Fibroblast of lung (primary cell): Measurements from ENCODE around the gene NAPB. TPM values are rescaled to one million over a fixed set of nuclear protein-coding genes. Genes with fewer than 3 reads are reported as not detected.

ENCODE experiments used
- DNase-seq, 2 donors: peaks; one replicate each; pipeline versions ENCODE4 v3.0.0 to v3.0.0-alpha.2; 2010; ENCODE audit warnings: low read depth in 2 of 2
- H2AFZ ChIP-seq: 2 replicates; pipeline ENCODE4 v1.5.1; 2012; ENCODE audit warnings: low read length, control low read depth, inconsistent platforms
- H3K27ac ChIP-seq: 2 replicates; pipeline ENCODE4 v1.5.1; 2011; ENCODE audit warnings: low read length, control low read depth; ENCODE audit not compliant: insufficient read depth
- H3K27me3 ChIP-seq: 2 replicates; pipeline ENCODE4 v1.5.1; 2011; ENCODE audit warnings: mild to moderate bottlenecking, low read length; ENCODE audit not compliant: control insufficient read depth, insufficient read depth
- H3K36me3 ChIP-seq: 2 replicates; pipeline ENCODE4 v1.5.1; 2011; ENCODE audit warnings: low read length; ENCODE audit not compliant: control insufficient read depth, insufficient read depth
- H3K4me1 ChIP-seq: 2 replicates; pipeline ENCODE4 v1.5.1; 2011; ENCODE audit warnings: low read length; ENCODE audit not compliant: control insufficient read depth, insufficient read depth; ENCODE audit errors: extremely low read depth
- H3K4me2 ChIP-seq: 2 replicates; pipeline ENCODE4 v1.5.1; 2011; ENCODE audit warnings: low read length, control low read depth; ENCODE audit not compliant: insufficient read depth; ENCODE audit errors: extremely low read depth
- H3K4me3 ChIP-seq, 4 experiments: fragments of 200-600 bp in 1 of 4; sonication (generic) in 1 of 4; replicated peaks in 1 of 4; 2 replicates each; pipeline ENCODE4 v1.5.1; 2011 to 2016; ENCODE audit warnings: low read length in 4 of 4, low read depth in 3 of 4, mild to moderate bottlenecking in 3 of 4, control low read depth in 2 of 4, inconsistent platforms in 1 of 4, mixed read lengths in 1 of 4; ENCODE audit not compliant: insufficient read depth in 1 of 4; ENCODE audit errors: control extremely low read depth in 1 of 4
- H3K79me2 ChIP-seq: 2 replicates; pipeline ENCODE4 v1.5.1; 2012; ENCODE audit warnings: mild to moderate bottlenecking, low read length, inconsistent platforms; ENCODE audit not compliant: control insufficient read depth, insufficient read depth
- H3K9ac ChIP-seq: 2 replicates; pipeline ENCODE4 v1.5.1; 2011; ENCODE audit warnings: mild to moderate bottlenecking, low read length, control low read depth; ENCODE audit not compliant: insufficient read depth
- H3K9me3 ChIP-seq: 2 replicates; pipeline ENCODE4 v1.5.1; 2012; ENCODE audit warnings: low read depth, low read length; ENCODE audit not compliant: control insufficient read depth, insufficient read depth
- H4K20me1 ChIP-seq: 2 replicates; pipeline ENCODE4 v1.5.1; 2011; ENCODE audit warnings: low read length; ENCODE audit not compliant: control insufficient read depth, insufficient read depth; ENCODE audit errors: extremely low read depth
- EZH2 ChIP-seq: IDR thresholded peaks from 2 replicates; pipeline ENCODE4 v1.5.1; 2012; ENCODE audit warnings: low read length, control low read depth, mild to moderate bottlenecking; ENCODE audit errors: missing control alignments
- polyA plus RNA-seq, 2 donors: library from polyadenylated mRNA; depleted of rRNA in 1 of 2; stranded (reverse) in 1 of 2; unstranded in 1 of 2; fragments of >200 nt; gene quantifications; 2 replicates each; pipeline ENCODE4 v1.2.1, GENCODE V29; 2011 to 2012; ENCODE audit warnings: missing spikeins in 1 of 2
- total RNA-seq: library from RNA; depleted of rRNA; stranded (reverse); fragments of >200 nt; gene quantifications from 2 replicates; pipeline ENCODE4 v1.2.1, GENCODE V29; 2014
- TF ChIP-seq, protein P1 (sequence below), 2 donors: IDR thresholded peaks in 1 of 2; conservative IDR thresholded peaks in 1 of 2; 1 replicate in 1 of 2; 2 replicates in 1 of 2; pipeline ENCODE4 v1.5.1; 2011 to 2012; ENCODE audit warnings: low read length in 2 of 2, control low read depth in 1 of 2, inconsistent platforms in 1 of 2, low read depth in 1 of 2, mild to moderate bottlenecking in 1 of 2

Gene NAPB
- total and polyA plus RNA-seq, 2 donors (not counting 1 experiment from before 2014, with no cell fraction given), result 5.1 to 12.6 TPM

DNA sequence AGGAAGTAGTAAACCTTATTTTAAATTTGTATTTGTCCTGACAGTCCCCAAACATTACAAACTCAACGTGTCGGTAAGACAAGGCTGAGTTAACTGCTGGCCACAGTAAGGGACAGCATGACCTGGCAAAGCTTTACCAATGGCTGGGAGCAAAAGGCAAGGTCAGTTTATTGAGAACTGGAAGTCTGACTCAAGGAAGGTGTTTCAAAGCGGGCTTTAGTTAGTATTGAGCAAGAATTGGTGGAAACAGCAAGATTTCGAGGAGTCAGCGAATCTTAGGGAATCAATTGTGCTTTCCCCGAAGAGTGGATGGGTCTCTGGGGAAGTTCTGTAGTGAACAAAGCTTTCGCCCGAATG, 60.2 kb downstream of the NAPB start:
- DNase-seq, result peak in 1 of 2 donors; percentile 44
- peak overlapping the region; percentile 98 for H3K4me2 ChIP-seq
- H3K9me3 ChIP-seq, result no peaks in the 10 kb centered on the region
- TF ChIP-seq, protein P1, sequence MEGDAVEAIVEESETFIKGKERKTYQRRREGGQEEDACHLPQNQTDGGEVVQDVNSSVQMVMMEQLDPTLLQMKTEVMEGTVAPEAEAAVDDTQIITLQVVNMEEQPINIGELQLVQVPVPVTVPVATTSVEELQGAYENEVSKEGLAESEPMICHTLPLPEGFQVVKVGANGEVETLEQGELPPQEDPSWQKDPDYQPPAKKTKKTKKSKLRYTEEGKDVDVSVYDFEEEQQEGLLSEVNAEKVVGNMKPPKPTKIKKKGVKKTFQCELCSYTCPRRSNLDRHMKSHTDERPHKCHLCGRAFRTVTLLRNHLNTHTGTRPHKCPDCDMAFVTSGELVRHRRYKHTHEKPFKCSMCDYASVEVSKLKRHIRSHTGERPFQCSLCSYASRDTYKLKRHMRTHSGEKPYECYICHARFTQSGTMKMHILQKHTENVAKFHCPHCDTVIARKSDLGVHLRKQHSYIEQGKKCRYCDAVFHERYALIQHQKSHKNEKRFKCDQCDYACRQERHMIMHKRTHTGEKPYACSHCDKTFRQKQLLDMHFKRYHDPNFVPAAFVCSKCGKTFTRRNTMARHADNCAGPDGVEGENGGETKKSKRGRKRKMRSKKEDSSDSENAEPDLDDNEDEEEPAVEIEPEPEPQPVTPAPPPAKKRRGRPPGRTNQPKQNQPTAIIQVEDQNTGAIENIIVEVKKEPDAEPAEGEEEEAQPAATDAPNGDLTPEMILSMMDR (conservative IDR thresholded peaks at IDR 0.05 in 1 of 2, IDR thresholded peaks at IDR 0.05 in 1 of 2; ENCODE audit: low read depth in 1 of 2, low read length in 2 of 2), result no peak
- TF ChIP-seq EZH2, result no peak
- peak overlapping the region; percentile 67 to 86 (median 80) for H3K4me3 ChIP-seq
- peaks cover 38% of the 10 kb centered on the region for H3K79me2 ChIP-seq
- no peak overlapping the region for H2AFZ ChIP-seq
- peak overlapping the region; percentile 93 for H3K27ac ChIP-seq
- H3K27me3 ChIP-seq, result no peaks in the 10 kb centered on the region
- peaks cover 17% of the 10 kb centered on the region for H3K4me1 ChIP-seq
- peak overlapping the region; percentile 99 for H3K9ac ChIP-seq
- peaks cover 5% of the 10 kb centered on the region for H3K36me3 ChIP-seq
- no peaks in the 10 kb centered on the region for H4K20me1 ChIP-seq

DNA sequence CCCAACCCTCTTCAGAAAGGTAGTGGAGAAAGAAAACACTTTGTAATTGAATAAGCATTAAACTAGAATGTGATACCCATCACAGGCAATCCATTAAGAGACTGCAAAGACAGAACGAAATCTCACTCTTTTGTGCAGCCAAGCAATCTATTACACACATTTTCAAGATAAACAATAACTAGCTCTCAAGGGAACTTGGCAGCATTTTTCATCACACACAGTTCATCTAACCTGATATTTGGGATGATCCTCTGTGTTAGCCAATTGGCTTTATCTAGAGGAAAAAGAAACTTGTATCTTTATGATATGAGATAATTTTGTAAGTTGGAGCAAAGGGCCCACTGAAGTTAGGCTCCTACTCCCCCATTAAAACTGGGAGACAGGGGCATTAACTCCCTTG, 60.8 kb downstream of the NAPB start:
- DNase-seq, result no peak
- H3K4me2 ChIP-seq, result no peak overlapping the region

DNA sequence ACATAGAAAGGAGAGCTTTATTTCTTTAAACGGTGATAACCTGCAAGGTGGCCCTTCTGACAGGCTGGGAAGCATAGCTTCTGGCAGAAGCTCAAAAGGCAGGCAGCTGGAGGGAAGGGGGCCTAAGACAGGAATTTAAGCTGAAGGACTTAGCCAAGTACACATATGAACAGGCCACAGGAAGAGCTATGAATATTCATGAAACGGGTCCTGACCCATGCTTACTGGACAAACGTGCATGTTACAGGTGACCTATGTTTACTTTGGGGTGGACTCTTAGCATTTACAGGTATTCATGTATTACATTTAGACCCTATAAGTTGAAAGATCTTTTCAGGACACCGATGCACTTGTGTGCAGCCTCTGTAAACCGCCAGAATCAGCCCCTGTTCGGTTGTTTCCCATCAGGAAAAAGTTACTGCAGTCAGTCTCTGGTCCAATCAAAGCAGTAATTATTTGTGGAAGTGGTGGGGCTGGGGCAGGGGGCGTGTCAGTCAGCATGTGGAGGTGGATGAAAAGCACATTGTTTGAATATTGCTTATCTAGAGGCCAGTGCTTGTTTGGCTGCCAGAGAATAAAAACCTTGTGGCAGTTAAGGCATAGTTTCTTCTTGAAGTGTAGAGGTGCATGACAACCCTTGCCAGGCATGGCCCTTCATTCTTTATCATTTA, 62.2 kb downstream of the NAPB start:
- Histone ChIP-seq H2AFZ (no peak overlapping the region), H3K9ac (no peak overlapping the region), H3K4me1 (peaks cover 17% of the 10 kb centered on the region), H4K20me1 (no peaks in the 10 kb centered on the region), H3K79me2 (peaks cover 18% of the 10 kb centered on the region), H3K27me3 (no peaks in the 10 kb centered on the region), H3K36me3 (no peaks in the 10 kb centered on the region), H3K4me2 (no peak overlapping the region), H3K4me3 (no peak overlapping the region), H3K9me3 (no peaks in the 10 kb centered on the region), H3K27ac (no peak overlapping the region)
- DNase-seq, result no peak
- TF ChIP-seq, protein P1 (conservative IDR thresholded peaks at IDR 0.05 in 1 of 2, IDR thresholded peaks at IDR 0.05 in 1 of 2; ENCODE audit: low read depth in 1 of 2, low read length in 2 of 2), result no peak
- TF ChIP-seq EZH2, result no peak

More for the DNA sequence above, 60.8 kb downstream of the NAPB start:
- no peaks in the 10 kb centered on the region for H3K9me3 ChIP-seq
- H3K9ac ChIP-seq, result no peak overlapping the region
- peaks cover 33% of the 10 kb centered on the region for H3K79me2 ChIP-seq
- peak overlapping the region; percentile 93 for H3K27ac ChIP-seq
- peaks cover 17% of the 10 kb centered on the region for H3K4me1 ChIP-seq
- peaks cover 2% of the 10 kb centered on the region for H3K36me3 ChIP-seq
- H3K27me3 ChIP-seq, result no peaks in the 10 kb centered on the region
- TF ChIP-seq, protein P1 (conservative IDR thresholded peaks at IDR 0.05 in 1 of 2, IDR thresholded peaks at IDR 0.05 in 1 of 2; ENCODE audit: low read depth in 1 of 2, low read length in 2 of 2), result no peak
- TF ChIP-seq EZH2, result no peak
- peak overlapping the region in 2 of 4 experiments; percentile 80 to 86 for H3K4me3 ChIP-seq
- no peak overlapping the region for H2AFZ ChIP-seq
- no peaks in the 10 kb centered on the region for H4K20me1 ChIP-seq
